GM21528 (cell line): Measurements from ENCODE around the gene ILKAP.

Source experiments
- ATAC-seq: cut with Tn5 transposase; IDR thresholded peaks from one replicate; pipeline ENCODE4 v1.9.1; 2021; ENCODE audit warnings: mild to moderate bottlenecking, moderate library complexity; ENCODE audit not compliant: unreplicated experiment, low FRiP score

The ILKAP gene

DNA sequence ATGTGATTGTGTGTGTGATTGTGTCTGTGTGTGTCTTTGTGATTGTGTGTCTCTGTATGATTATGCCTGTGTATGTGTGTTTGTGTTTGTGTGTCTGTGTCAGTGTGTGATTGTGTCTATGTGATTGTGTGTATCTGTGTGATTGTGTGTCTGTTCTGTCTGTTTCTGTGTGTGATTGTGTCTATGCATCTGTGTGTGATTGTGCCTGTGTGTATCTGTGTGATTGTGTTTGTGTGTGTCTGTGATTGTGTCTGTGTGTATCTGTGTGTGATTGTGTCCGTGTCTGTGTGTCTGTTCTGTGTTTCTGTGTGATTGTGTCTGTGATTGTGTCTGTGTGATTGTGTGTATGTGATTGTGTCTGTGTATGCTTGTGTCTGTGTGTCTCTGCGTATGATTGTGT lies 77.2 kb downstream of the ILKAP start:
- no peak for ATAC-seq

DNA sequence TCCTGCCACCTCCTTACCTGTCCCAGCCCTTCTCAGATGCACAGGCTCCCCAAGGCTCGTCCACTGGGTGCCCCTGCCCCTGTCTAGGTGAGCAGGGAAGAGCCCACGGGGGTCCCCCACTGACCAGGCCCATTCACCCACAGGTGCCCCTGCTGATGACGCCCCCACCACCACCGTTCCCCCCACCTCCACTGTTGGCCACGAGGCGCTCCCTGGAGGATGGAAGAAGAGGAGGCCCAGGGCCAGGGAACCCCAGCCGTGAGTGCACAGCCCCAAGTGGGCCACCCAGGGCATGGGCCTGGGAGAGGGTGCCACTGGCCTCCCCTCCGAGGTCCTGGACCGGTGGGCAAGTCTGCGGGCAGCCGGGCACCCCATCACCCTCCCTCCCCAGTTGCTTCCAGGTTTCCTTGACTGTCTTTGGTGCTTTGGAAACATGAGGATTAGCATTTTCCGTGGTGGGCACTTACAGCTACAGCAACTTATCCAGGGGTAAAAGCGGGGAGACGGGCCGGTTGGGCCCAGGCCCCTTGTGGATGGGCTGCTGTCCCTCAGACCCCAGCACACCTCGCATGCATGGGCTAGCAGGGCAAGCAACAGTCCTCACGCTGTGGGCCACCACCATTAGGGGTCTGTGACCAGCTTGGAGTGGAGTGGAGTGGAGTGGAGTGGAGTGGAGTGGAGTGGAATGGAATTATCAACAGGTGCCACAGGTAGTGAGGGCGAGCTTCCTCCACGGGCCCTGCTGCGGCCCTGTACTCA lies 78.2 kb downstream of the ILKAP start:
- ATAC-seq = no peak

DNA sequence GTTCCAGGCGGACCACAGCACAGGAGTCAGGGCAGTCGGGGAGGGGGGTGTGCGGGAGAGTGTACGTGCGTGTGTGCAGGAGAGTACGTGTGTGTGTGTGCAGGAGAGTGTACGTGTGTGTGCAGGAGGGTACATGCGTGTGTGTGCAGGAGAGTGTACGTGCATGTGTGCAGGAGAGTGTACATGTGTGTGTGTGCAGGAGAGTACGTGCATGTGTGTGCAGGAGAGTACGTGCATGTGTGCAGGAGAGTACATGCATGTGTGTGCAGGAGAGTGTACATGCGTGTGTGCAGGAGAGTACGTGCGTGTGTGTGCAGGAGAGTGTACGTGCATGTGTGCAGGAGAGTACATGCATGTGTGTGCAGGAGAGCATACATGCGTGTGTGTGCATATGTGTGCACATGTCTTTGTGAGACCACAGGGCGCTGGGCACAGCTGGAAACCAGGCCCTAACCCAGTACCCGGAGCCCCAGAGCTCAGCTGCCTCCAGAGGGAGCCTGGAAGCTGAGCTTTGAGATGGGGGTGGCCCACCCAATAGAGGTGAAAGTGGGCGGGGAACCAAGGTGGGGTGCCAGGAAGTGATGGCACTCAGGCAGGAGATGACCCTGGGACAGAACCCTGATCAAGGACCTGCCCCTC lies 78.9 kb downstream of the ILKAP start:
- no peak for ATAC-seq

DNA sequence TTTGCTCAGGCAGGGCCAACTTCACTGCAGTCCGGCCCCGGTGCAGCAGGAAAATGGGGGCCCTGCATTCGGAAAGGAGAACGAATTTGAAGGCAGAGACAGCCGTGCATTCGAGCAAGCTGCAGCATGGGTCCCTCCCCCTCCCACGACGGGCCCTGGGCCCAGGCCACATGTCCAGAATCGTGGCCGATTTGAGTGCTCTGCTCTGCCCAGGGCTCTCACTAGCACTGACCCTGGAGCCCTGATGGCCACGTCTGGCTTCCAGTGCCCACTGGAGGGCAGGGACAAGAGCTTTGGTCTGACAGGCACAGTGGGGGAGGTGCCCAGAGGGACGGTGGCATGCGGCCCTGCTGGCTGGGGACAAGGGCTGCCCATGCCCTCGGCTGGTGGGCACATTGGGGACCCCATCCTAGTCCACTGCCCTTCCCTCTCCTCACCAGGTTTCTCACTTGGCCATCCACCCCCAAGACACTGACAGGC lies 79.5 kb downstream of the ILKAP start:
- ATAC-seq = no peak

DNA sequence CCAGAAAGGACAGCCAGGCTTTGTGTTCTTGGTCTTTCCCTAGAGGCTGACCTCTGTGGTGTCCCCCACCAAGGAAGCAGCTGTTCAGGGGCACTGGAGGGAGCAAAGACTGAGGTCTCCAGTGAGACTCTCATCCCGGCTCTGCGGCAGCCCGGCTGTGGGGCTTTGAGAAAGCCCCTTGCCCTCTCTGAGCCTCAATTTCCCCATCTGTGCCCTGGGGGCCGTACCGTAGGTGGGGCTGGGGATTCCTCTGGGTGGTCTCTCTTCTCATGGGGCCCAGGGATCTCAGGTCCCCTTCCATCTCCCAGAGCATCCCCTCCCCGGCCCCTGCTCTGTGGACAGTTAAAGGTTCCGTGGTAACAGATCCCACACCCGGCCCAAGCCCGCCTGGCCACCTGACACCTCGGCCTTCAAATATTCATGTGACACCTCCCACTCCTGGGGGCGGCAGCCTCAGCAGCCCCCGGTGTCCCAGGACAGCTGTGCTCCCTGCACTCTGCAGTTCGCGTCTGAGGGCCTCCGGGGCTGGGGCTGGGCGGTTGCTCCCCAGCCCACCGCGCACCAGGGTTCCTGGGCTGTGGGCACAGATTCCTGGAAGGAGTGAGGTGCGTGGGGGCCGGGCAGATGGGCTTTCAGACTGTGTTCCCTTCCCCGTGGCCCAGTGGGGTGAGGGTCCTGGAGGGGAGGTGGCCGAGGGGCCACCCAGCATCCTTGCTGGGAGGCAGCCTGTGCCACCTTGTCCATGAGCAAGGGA lies 80.1 kb downstream of the ILKAP start:
- no peak for ATAC-seq

DNA sequence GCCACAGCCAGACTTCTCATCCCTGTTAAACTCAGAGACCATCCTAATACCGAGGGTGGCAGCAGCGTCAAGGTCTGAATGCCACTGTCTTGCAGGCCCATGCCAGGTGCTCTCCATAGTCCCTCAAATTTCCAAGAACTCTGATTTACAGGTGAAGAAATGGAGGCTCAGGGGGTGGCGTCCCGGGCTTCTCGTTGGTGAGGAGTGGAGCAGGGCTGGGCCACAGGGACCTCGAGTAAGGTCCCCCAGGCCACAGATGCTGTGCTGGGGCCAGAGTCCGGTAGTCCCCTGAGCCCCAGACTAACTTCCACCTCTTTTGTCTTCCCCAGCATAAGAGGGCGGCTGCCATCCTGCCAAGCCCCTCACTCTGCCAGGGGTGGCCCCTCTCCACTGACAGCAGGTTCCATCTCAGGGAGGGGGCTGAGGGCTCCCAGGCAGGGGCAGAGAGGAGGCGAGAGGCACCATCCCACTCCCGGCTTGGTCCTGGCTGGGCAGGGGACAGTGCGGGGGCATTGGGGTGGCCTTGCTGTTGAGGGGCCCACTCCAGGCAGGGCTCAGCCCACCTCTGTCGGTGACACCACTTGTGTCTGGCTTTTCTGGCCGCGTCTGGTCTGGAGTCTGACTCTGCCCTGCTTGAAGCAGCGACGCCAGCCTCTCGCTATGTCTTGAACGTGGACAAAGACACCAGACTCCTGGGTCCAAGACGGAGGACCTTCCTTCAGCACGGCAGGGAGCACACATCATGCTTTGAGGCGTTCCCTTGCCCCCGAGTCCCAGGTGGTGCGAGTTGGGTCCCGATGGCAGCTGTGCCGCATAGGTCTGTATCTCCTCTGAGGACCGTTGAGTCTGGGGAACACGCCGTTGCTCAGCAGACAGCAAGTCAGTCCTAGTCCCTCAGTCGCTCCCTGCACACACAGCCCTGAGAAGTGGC lies 80.9 kb downstream of the ILKAP start:
- no peak for ATAC-seq

DNA sequence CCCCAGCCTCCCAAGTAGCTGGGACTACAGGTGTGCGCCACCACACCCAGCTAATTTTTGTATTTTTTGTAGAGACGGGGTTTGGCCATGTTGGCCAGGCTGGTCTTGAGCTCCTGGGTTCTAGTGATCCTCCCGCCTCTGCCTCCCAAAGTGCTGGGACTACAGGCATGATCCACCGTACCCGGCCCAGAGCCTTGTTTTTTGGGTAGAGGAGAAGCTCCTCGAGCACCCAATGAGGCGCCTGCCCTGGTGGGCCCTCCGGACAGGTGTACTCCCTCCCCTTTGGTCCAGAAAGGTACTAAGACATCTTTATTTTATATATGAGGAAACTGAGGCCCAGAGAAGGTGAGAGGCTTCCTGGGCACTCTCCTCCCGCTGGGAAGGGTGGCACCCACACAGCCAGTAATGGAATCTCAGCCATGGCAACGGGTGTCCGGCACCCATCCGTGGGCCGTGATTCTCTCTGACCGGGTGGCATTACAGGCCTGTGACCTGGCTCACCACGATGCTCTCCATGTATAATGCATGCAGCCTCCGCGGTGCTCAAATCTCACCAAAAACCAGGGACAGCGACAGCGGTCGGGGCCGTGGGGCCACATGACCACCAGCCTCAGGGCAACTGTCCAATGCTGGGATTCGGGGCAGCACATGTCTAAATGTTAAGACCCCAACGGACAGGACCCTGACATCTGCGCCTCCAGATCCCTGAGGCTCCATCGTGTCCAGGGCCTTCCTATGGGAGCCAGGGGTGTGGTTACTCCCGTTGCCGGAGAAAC lies 81.8 kb downstream of the ILKAP start:
- ATAC-seq = no peak

DNA sequence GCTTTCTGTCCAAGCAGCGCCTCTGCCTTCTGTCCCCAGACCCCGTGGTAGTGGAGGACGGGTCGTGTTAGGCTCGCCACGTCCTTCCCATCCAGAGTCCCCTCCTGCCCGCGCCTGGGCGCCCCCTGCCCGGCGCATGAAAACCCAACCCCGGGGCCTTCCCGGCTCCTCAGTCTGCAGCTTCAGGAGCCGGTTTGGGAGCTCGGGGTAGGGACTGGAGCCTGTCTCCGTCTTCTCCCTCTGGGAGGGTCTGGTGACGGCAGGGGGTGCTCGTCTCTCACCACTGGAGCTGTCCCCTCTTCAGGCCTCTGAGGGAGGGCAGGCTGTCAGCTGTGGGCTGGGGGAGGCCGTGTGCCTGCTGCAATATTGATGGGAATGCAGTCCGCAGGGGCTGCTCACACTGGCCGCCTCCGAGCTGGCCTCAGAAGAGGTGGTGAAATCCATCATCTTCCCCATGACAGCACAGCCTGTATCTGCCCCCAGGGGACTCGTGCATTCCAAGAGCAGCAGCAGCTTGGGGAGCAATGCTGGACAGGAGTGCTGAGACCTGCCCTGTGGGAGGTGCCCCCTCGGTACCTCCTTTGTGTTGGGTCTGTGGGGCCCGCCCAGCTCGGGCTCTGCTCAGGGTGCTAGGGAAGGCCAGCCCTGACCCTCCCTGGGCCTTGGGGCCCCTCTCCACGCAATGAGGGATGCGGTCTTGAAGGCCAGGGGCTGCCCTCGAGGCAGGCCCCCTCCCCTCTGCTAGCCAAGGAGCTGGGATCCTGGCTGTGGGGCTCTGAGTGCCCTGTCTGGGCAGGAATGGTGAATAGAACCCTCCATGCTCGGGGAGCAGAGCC lies 82.8 kb downstream of the ILKAP start:
- no peak for ATAC-seq
